K562 (cell line): ENCODE data around the gene CTNNA3.

Experiments used
- CREB1 ChIP-seq, 2 experiments: sonication (generic) in 1 of 2; formaldehyde crosslinking in 1 of 2; IDR thresholded peaks; 2 replicates each; pipeline versions ENCODE4 v1.6.1 to v1.8.0; 2012 to 2022; ENCODE audit warnings: inconsistent platforms in 1 of 2, mild to moderate bottlenecking in 1 of 2, missing genetic modification reagents in 1 of 2, moderate library complexity in 1 of 2
- KDM5B ChIP-seq: fragments of 200-600 bp; sonication (generic); IDR thresholded peaks from 2 replicates; pipeline ENCODE4 v1.6.1; 2012; ENCODE audit warnings: low read depth, mild to moderate bottlenecking, moderate library complexity, low read length, control low read depth, inconsistent platforms; ENCODE audit not compliant: insufficient replicate concordance
- POLR2AphosphoS5 ChIP-seq: IDR thresholded peaks from 2 replicates; pipeline ENCODE4 v1.6.1; 2011; ENCODE audit warnings: mild to moderate bottlenecking, low read depth, low read length, moderate library complexity; ENCODE audit not compliant: control insufficient read depth, insufficient read depth
- SRSF9 ChIP-seq: fragments of 200-400 bp; formaldehyde crosslinking; IDR thresholded peaks from 2 replicates; pipeline ENCODE4 v1.6.1; 2017; ENCODE audit warnings: low read depth, low read length, borderline replicate concordance
- TAF7 ChIP-seq: fragments of 450-650 bp; IDR thresholded peaks from 2 replicates; pipeline ENCODE4 v1.6.1; 2016; ENCODE audit warnings: missing genetic modification characterization, missing compliant biosample characterization
- ZFP36 ChIP-seq: fragments of 150-350 bp; IDR thresholded peaks from 2 replicates; pipeline ENCODE4 v1.6.1; 2018; ENCODE audit warnings: low read length, low read depth; ENCODE audit not compliant: partially characterized antibody
- ZKSCAN1 ChIP-seq: fragments of 150-350 bp; IDR thresholded peaks from 2 replicates; pipeline ENCODE4 v1.6.1; 2016; ENCODE audit warnings: low read depth, low read length
- TF ChIP-seq, protein P1 (sequence below), 2 experiments: IDR thresholded peaks; 2 replicates each; pipeline ENCODE4 v1.6.1; 2012; ENCODE audit warnings: improper control_type of control experiment in 2 of 2, low read depth in 2 of 2, low read length in 2 of 2, borderline replicate concordance in 1 of 2
- TF ChIP-seq, protein P2 (sequence below), 3 experiments: IDR thresholded peaks in 2 of 3; conservative IDR thresholded peaks in 1 of 3; 2 replicates each; pipeline ENCODE4 v1.5.1; 2011 to 2012; ENCODE audit warnings: low read length in 3 of 3, mild to moderate bottlenecking in 3 of 3, control low read depth in 2 of 3, improper control_type of control experiment in 1 of 3, inconsistent platforms in 1 of 3, low read depth in 1 of 3, mixed read lengths in 1 of 3, moderate library complexity in 1 of 3; ENCODE audit not compliant: insufficient read depth in 2 of 3
- TF ChIP-seq, protein P3 (sequence below), 2 experiments: fragments of 450-650 bp; IDR thresholded peaks; 2 replicates each; pipeline ENCODE4 v1.6.1; 2016

DNA sequence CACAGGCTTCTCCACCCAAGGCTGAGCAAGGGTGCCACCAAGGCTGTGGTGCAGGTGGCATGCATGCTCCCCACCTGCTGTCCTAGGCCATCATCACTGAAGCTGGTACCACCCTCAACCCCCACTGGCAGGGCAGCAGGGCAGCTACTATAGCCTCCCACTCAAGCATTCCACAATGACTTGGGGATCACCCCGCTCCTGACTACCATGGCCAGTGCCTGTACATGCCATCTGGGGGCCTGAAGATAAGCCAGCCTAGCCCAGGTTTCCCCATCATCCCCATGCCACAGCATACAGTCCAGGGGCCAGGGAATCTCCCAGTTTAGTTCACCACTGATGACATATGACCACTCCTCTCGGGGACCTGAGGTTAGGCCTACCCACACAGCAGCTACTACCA lies 1281.1 kb downstream of the CTNNA3 start:
- no peak for TF ChIP-seq ZKSCAN1
- TF ChIP-seq, protein P1, sequence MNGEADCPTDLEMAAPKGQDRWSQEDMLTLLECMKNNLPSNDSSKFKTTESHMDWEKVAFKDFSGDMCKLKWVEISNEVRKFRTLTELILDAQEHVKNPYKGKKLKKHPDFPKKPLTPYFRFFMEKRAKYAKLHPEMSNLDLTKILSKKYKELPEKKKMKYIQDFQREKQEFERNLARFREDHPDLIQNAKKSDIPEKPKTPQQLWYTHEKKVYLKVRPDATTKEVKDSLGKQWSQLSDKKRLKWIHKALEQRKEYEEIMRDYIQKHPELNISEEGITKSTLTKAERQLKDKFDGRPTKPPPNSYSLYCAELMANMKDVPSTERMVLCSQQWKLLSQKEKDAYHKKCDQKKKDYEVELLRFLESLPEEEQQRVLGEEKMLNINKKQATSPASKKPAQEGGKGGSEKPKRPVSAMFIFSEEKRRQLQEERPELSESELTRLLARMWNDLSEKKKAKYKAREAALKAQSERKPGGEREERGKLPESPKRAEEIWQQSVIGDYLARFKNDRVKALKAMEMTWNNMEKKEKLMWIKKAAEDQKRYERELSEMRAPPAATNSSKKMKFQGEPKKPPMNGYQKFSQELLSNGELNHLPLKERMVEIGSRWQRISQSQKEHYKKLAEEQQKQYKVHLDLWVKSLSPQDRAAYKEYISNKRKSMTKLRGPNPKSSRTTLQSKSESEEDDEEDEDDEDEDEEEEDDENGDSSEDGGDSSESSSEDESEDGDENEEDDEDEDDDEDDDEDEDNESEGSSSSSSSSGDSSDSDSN (IDR thresholded peaks at IDR 0.05; ENCODE audit: borderline replicate concordance in 1 of 2, low read depth in 2 of 2, low read length in 2 of 2), result no peak
- TF ChIP-seq, protein P2, sequence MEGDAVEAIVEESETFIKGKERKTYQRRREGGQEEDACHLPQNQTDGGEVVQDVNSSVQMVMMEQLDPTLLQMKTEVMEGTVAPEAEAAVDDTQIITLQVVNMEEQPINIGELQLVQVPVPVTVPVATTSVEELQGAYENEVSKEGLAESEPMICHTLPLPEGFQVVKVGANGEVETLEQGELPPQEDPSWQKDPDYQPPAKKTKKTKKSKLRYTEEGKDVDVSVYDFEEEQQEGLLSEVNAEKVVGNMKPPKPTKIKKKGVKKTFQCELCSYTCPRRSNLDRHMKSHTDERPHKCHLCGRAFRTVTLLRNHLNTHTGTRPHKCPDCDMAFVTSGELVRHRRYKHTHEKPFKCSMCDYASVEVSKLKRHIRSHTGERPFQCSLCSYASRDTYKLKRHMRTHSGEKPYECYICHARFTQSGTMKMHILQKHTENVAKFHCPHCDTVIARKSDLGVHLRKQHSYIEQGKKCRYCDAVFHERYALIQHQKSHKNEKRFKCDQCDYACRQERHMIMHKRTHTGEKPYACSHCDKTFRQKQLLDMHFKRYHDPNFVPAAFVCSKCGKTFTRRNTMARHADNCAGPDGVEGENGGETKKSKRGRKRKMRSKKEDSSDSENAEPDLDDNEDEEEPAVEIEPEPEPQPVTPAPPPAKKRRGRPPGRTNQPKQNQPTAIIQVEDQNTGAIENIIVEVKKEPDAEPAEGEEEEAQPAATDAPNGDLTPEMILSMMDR (IDR thresholded peaks at IDR 0.05 in 2 of 3, conservative IDR thresholded peaks at IDR 0.05 in 1 of 3; ENCODE audit: insufficient read depth in 2 of 3, low read depth in 1 of 3, low read length in 3 of 3), result no peak
- TF ChIP-seq CREB1 (IDR thresholded peaks at IDR 0.05), result no peak
- TF ChIP-seq CREB1 (CRISPR knock-in tag; IDR thresholded peaks at IDR 0.05), result no peak
- no peak for TF ChIP-seq SRSF9
- TF ChIP-seq ZFP36, result no peak
- TF ChIP-seq, protein P3, sequence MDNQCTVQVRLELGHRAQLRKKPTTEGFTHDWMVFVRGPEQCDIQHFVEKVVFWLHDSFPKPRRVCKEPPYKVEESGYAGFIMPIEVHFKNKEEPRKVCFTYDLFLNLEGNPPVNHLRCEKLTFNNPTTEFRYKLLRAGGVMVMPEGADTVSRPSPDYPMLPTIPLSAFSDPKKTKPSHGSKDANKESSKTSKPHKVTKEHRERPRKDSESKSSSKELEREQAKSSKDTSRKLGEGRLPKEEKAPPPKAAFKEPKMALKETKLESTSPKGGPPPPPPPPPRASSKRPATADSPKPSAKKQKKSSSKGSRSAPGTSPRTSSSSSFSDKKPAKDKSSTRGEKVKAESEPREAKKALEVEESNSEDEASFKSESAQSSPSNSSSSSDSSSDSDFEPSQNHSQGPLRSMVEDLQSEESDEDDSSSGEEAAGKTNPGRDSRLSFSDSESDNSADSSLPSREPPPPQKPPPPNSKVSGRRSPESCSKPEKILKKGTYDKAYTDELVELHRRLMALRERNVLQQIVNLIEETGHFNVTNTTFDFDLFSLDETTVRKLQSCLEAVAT (IDR thresholded peaks at IDR 0.05), result no peak
- TF ChIP-seq KDM5B, result no peak
- no peak for TF ChIP-seq TAF7
- no peak for TF ChIP-seq POLR2AphosphoS5
